Measurements from ENCODE around the gene ZNF598.
"Not testable (repeated sequence)": the region's sequence is repeated elsewhere in the genome, so short reads cannot be mapped to it uniquely, and the experiment has no call there.

ZNF598 gene

DNA sequence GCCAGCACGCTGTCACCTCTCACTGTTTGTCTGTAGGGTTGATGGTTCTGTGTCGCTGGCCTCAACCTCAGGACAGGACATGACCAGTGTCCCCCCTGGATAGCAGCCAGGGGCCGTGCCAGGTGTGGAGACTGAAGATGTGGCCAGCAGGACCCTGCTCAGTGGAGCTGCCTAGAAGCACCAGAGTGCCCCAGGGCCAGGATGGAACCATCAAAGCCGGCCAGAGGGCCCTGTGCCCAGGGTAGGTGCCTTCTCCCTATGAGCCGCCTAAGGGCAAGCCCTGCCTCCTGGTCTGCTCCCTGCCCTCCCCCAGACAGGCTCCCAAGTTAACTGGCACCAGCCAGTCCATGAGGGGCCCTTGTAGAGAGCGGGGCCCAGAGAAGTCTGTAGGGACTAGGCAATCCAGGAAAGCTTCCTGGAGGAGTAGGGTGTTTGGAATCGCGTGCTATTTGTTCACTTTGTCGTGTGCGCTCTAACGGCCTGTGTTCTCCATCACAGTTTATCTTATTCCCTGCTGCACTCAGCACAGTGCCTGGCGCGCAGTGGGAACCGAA, 50.8 kb downstream of the ZNF598 start:
- Histone ChIP-seq H3K9ac (ENCODE audit: low read depth, low read length) (peak overlapping the region; percentile 81), H3K4me3 (ENCODE audit: low read depth in 1 of 2, low read length in 2 of 2) (peak overlapping the region in 1 of 2 experiments; percentile 75; a peak in 3 of 4 replicates), H3K79me2 (ENCODE audit: insufficient read depth, low read length) (peaks cover 37% of the 10 kb centered on the region), H3K27ac (ENCODE audit: low read length) (peak overlapping the region; percentile 68), H2AFZ (ENCODE audit: low read depth, low read length) (peak overlapping the region; percentile 89), H3K4me1 (ENCODE audit: insufficient read depth, low read length) (peaks cover 47% of the 10 kb centered on the region), H4K20me1 (ENCODE audit: insufficient read depth, low read length) (peaks cover 27% of the 10 kb centered on the region), H3K27me3 (ENCODE audit: insufficient read depth, low read length, poor library complexity) (no peaks in the 10 kb centered on the region), H3K4me2 (ENCODE audit: insufficient read depth, low read length) (peak overlapping the region; percentile 76), H3K36me3 (ENCODE audit: insufficient read depth, low read length) (peaks cover 30% of the 10 kb centered on the region), H3K9me3 (ENCODE audit: insufficient read depth, low read length, severe bottlenecking) (no peaks in the 10 kb centered on the region)
- DNase-seq (no peak), ATAC-seq (ENCODE audit: insufficient read depth, low read depth) (no peak)
- TF ChIP-seq CTCF (IDR thresholded peaks at IDR 0.05; ENCODE audit: borderline replicate concordance, extremely low read depth, low read length, poor library complexity, severe bottlenecking) (no peak), EZH2 (IDR thresholded peaks at IDR 0.05; ENCODE audit: borderline replicate concordance, low read depth, low read length, severe bottlenecking) (no peak)

GRCh38 chr16:1958143-1958491, 51.5 kb downstream of the ZNF598 start:
- not testable (repeated sequence) for H3K4me3 ChIP-seq (ENCODE audit: low read depth in 1 of 2, low read length in 2 of 2); ATAC-seq (ENCODE audit: insufficient read depth, low read depth); H2AFZ ChIP-seq (ENCODE audit: low read depth, low read length); H3K9me3 ChIP-seq (ENCODE audit: insufficient read depth, low read length, severe bottlenecking); DNase-seq; H3K27me3 ChIP-seq (ENCODE audit: insufficient read depth, low read length, poor library complexity); H3K9ac ChIP-seq (ENCODE audit: low read depth, low read length); H3K27ac ChIP-seq (ENCODE audit: low read length); H3K4me2 ChIP-seq (ENCODE audit: insufficient read depth, low read length)
- Histone ChIP-seq H3K79me2 (ENCODE audit: insufficient read depth, low read length) (peaks cover 31% of the 10 kb centered on the region), H3K36me3 (ENCODE audit: insufficient read depth, low read length) (peaks cover 24% of the 10 kb centered on the region), H3K4me1 (ENCODE audit: insufficient read depth, low read length) (peaks cover 40% of the 10 kb centered on the region), H4K20me1 (ENCODE audit: insufficient read depth, low read length) (peaks cover 20% of the 10 kb centered on the region)

- peak; percentile 39 for DNase-seq
- Histone ChIP-seq H3K36me3 (ENCODE audit: insufficient read depth, low read length) (peaks cover 18% of the 10 kb centered on the region), H4K20me1 (ENCODE audit: insufficient read depth, low read length) (peaks cover 15% of the 10 kb centered on the region), H3K4me1 (ENCODE audit: insufficient read depth, low read length) (peaks cover 35% of the 10 kb centered on the region), H3K79me2 (ENCODE audit: insufficient read depth, low read length) (peaks cover 25% of the 10 kb centered on the region)
- H3K27ac ChIP-seq (ENCODE audit: low read length); ATAC-seq (ENCODE audit: insufficient read depth, low read depth); H3K4me3 ChIP-seq (ENCODE audit: low read depth in 1 of 2, low read length in 2 of 2); H3K9me3 ChIP-seq (ENCODE audit: insufficient read depth, low read length, severe bottlenecking); H3K27me3 ChIP-seq (ENCODE audit: insufficient read depth, low read length, poor library complexity); H2AFZ ChIP-seq (ENCODE audit: low read depth, low read length); H3K9ac ChIP-seq (ENCODE audit: low read depth, low read length); H3K4me2 ChIP-seq (ENCODE audit: insufficient read depth, low read length): not testable (repeated sequence)
These were observed 52.0 kb downstream of the ZNF598 start for GRCh38 chr16:1957434-1958142.

DNA sequence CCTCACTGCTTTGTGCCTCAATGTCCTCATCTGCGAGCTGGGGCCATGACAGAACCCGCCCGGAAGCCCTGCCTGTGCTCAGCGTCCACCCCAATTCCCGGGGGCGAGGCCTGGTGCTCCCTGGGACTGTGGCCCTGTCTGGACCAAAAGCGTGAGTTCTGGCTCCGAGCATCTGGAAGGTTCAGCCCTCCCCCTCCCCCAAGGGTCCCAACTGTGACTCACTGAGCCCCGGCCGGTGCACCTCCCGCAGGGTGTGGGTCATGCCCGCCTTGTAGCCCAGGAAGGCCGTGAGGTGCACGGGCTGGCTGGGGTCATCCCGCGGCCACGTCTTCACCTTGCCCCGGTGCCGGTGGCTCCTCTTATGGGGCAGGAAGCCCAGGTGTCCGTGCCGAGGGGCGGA, 55.9 kb downstream of the ZNF598 start:
- Histone ChIP-seq H2AFZ (ENCODE audit: low read depth, low read length) (no peak overlapping the region), H3K4me3 (ENCODE audit: low read depth in 1 of 2, low read length in 2 of 2) (no peak overlapping the region), H3K79me2 (ENCODE audit: insufficient read depth, low read length) (no peaks in the 10 kb centered on the region), H3K27ac (ENCODE audit: low read length) (no peak overlapping the region), H3K36me3 (ENCODE audit: insufficient read depth, low read length) (no peaks in the 10 kb centered on the region), H3K9me3 (ENCODE audit: insufficient read depth, low read length, severe bottlenecking) (no peaks in the 10 kb centered on the region), H3K4me1 (ENCODE audit: insufficient read depth, low read length) (peaks cover 2% of the 10 kb centered on the region), H4K20me1 (ENCODE audit: insufficient read depth, low read length) (no peaks in the 10 kb centered on the region), H3K27me3 (ENCODE audit: insufficient read depth, low read length, poor library complexity) (no peaks in the 10 kb centered on the region), H3K9ac (ENCODE audit: low read depth, low read length) (no peak overlapping the region), H3K4me2 (ENCODE audit: insufficient read depth, low read length) (no peak overlapping the region)
- ATAC-seq (ENCODE audit: insufficient read depth, low read depth) (no peak), DNase-seq (no peak)
- TF ChIP-seq EZH2 (IDR thresholded peaks at IDR 0.05; ENCODE audit: borderline replicate concordance, low read depth, low read length, severe bottlenecking) (no peak), CTCF (IDR thresholded peaks at IDR 0.05; ENCODE audit: borderline replicate concordance, extremely low read depth, low read length, poor library complexity, severe bottlenecking) (no peak)

Data from DND-41 (cell line).